ENCODE measurements around the gene ZCCHC7.

- no peak for TF ChIP-seq EZH2 (IDR thresholded peaks at IDR 0.05; ENCODE audit: insufficient read depth, poor library complexity, severe bottlenecking)
- TF ChIP-seq EZH2phosphoT487 (IDR thresholded peaks at IDR 0.05; ENCODE audit: insufficient read depth, low read depth) = no peak
Observed at GRCh38 chr9:37374892-37375291, 254.5 kb downstream of the ZCCHC7 start.

Data from GM23248 (cell line).